NCI-H748 treated with DMSO at 0.1 percent for 48 hours (cell line): ENCODE results near the gene AOAH.
A peak's percentile ranks its signal among the peaks of the same experiment; 100 is the strongest.

Experiments used
- DNase-seq: peaks from one replicate; lab custom pipeline; 2025; lab: John Stamatoyannopoulos, UW

Gene AOAH

DNA sequence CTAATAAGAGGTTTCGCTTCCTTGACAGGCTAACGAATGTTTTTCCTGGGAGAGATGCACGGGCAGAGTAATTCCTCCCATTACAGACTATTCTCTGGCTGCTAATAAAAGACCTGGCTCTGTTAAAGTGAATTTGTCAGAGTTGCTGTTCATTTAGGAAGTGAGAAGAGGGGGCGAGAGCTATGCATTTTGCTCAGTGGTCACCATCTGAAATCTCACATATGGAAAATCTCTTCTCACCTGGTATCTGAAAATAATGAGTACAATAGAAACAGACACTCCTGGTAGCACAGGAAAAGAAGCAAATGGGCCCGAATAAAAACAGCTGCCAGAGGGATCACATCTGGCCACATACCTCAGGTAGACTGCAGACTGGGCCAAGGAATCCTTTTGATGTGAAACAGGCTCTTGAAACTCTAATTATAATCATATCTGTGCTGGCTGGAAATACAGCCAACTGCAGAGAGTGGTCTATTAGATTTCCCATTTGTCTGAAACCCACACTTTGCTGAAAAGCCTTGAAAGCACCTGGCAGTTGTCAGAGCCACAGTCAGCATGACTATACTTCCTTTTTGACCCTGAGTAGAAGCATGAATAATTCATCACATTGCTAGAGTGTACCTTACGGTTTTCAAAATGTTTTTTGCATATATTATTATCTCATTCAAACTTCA lies 33.6 kb downstream of the AOAH start:
- DNase-seq, result no peak

DNA sequence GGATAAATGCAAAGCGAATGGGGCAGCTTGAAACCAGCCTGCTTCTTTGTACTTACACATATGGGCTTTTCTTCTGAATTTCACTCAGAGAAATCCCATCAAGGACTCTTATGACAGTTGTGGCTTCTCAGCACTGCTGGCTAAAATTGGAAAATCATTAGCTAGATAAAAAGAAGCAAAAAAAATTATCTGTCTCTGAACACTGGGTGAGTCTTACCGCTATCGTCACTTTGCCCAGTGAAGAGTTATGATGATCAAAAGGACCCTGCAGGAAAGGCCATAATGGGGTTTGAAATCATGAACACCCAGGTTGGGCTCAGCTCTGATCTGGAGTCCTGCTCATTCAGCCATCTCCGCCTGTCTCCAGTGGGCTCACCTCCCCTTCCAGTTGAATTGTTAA lies 34.3 kb downstream of the AOAH start:
- DNase-seq, result no peak

DNA sequence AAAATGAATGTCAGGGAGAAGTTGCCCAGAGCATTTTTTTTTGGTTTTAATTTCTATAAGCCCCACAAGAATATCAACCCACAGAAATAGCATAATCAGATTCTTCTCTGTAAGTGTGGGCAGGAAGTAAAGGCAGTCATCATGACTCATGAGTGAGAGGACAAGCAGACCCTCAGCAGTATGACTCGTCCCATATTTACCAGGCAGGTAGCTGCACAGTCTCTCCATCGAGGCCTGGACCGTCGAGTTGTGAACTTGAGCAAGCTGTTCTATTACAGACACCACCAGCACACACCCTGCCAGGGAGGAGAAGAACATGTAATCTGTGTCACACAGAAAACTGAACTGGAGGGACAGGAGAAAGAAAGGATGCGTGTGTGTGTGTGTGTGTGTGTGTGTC lies 37.8 kb downstream of the AOAH start:
- no peak for DNase-seq

DNA sequence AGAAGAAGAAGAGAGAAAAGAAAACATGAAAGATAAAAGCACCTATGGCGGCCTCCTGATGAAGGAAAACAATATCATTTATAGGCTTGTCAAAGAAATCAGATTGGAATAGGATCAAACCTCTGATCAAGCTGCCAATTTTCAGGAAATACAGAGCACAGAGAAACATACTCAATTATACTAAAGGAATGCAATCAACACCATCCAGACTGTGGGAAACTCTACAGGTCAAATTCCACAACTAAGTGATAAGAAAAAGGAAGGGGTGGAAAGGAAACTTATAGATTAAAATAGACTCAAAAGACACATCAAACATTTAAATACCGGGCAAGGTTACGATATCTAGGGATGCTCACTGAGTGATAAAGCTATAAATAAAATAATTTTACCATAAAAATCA lies 39.3 kb downstream of the AOAH start:
- no peak for DNase-seq

DNA sequence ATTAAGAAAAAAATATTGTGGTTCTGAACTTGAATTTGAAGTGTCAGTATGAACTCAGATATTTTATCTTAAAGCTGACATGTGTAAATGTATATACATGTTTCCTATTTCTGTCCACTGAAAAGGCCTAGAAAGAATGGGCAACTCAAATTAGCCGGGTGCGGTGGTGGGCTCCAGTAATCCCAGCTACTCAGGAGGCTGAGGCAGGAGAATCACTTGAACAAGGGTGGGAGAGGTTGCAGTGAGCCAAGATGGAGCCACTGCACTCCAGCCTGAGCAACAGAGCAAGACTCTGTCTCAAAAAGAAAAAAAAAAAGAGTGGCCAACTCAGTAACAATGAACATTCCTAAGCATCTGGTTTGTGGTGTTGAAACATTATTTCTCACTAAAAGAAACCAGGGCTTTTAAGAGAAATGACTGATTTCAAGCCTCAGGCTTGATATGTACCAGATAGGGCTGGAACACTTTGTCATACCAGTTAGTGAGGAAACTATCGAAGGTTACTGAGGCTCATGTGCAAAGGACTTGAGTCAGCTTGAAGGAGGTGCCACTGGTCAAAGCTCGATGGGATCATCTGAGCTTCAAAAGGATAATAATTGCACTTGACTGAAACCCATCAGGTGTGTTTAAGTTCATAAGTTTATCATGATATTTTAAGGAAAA lies 40.5 kb downstream of the AOAH start:
- DNase-seq, result no peak

DNA sequence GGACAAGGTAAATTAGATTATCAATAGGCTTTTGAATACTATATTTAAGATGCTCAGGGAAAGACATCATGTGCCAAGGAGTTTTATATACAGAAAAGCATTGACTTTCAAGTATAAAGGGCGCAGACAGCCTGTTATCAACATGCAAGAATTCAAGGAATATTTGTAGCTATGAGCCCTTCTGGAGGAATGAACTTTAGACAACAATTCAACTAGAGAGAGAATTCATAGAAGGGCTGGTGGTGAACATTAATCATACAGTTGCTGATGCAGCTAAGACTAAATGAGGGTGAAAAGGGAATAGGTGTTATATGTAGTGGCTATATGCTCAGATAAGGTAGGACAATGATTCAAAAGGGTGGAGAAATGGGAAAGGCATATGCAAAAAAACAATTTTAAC lies 41.2 kb downstream of the AOAH start:
- no peak for DNase-seq

DNA sequence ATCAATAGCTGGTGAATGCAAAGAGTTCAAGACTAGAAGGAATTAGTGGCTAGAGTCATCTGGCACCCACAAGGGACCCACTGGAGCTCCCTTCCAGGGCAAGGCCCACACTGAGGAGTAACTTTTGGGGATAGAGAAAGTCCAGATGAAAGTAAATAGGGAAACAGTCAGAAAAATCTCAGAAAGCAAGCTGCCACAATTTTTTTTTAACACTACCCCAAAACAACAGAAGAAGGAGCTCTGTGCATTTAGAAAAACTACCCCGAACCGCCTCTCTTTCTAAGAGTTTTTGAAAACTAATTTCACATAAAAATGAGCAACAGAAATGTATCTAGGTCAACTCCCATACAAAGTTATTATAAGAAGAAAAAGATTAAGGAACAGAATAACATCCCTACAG lies 42.2 kb downstream of the AOAH start:
- no peak for DNase-seq

DNA sequence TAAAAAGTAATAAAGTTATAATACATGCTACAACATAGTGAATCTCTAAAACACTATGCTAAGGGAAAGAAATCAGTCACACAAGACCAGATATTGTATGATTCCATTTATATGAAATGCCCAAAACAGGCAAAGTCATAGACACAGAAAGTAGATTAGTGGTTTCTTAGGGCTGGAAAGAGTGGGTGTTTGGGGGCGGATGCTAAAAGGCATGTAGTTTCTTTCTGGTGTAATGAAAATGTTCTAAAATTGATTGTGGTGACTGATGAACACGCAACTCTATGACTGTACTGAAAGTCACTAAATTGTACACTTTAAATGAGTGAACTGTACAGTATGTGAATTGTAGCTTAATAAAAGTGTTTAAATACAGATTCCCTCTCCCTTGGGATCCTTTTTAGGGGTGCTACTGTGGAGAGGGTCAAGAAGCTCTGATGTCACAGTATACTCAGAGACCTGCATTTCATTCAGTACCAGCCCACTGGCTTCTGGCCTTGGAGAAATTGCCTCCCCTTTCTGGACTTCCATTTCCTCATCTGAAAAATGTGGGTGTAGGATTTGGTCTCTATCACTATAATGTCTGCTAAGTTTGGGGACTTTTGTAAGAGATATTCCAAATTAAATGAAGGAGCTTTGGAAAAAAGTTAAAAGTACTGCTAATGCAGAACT lies 46.4 kb downstream of the AOAH start:
- DNase-seq, result no peak

DNA sequence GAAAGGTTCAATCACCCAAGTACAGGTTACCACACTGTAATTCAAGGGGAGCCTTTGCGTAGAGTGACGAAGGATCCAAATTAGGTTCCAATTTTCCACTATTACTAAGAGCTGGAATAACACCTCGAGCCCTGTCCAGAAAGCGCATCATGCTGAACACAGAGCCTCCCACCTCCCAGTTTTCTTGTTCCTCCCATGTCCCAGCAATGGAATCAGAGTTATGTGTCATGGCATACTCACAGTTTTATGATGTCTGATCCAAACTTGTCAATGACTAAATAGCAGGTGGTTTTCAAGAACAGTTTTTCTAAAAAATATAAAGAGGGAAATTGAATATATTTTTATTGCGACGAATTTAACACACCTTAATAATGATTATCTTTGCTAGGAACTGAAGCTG lies 50.6 kb downstream of the AOAH start:
- DNase-seq, result no peak

DNA sequence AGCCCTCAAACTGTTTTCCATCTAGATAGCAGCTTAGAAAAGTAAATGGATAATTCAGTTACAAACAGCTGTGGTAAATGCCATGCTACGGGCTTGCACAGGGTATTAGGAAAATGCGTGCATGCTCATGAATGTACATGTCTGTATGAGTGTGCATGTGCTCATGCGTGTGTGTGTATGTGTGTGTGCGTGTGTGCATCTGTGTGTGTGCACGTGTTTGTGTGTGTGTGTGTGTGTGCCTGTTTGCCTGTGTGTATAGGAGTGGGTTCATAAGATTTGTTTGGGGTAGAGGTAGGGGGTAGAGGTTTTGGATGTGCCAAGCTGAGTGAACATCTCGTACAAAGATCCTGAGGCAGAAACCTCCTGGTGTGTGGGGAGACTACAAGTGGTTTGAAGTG lies 52.9 kb downstream of the AOAH start:
- no peak for DNase-seq

DNA sequence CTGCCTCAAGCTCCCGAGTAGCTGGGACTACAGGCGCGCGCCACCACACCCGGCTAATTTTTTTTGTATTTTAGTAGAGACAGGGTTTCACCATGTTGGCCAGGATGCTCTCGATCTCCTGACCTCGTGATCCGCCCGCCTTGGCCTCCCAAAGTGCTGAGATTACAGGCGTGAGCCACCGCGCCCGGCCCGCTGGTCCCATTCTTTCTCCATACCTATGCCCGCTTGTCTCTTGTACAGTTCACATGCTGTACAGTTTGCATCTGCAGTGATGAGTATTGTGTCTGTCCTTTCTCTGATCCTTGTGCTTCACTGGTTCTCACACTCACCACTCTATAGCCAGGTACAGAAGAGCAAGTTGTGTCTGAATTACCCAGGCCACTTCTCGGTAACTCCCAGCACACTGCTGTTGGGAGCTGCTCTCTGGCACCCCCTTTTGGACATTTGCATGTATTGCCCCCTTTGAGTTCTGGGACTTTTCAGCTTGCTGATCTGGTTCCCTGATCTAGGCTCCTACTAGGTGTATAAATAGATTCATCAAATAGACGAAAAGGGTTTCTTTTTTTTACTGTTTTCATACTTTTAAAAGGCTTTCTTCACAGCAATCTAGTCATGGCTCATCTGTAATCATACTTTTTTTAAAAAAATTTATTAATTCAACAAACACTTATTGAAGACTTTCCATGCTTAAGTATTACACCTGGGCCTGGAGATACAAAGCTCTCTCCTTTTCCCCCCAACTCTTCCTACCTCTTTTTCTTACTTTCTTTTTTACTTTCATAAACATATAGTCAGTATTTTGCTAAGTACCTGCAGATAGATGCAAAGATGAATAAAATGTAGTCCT lies 53.5 kb downstream of the AOAH start:
- DNase-seq, result peak; percentile 72

DNA sequence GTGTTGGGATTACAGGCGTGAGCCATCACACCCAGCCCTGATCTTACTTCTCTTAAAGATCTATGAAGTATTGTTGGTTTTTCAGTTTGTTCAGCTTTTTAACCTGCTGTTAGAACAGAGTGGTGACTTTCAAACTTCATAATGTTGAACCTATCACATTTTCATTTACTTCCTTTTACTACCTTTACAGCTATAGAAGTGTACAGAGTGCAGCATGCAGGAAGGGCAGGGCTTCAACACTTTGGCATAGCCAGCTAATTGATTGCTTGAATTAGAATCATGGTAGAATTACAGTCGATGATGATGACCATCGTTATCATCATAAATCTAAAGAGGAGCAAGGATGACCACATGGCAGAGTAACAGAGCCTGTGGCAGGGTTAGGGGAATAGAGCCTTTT lies 55.5 kb downstream of the AOAH start:
- DNase-seq, result no peak

DNA sequence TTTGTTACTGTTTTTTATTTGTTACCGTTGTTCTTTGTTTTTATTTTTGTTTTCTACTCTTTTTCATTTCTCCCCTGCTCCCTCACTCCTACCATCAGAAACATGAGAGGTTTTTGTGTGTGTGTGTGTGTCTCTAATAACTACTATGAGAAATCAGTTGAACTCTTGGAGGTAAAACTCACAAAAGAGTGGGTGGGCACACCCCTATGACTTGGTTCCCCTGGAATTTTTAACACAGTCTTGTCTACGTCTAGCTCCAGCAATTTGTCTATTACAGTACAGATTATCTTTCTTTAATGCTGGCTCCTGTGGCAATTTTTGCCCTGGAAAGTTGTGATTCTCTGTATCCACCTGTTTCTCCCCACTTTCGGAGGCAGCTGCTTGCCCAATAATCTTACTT lies 56.2 kb downstream of the AOAH start:
- no peak for DNase-seq

DNA sequence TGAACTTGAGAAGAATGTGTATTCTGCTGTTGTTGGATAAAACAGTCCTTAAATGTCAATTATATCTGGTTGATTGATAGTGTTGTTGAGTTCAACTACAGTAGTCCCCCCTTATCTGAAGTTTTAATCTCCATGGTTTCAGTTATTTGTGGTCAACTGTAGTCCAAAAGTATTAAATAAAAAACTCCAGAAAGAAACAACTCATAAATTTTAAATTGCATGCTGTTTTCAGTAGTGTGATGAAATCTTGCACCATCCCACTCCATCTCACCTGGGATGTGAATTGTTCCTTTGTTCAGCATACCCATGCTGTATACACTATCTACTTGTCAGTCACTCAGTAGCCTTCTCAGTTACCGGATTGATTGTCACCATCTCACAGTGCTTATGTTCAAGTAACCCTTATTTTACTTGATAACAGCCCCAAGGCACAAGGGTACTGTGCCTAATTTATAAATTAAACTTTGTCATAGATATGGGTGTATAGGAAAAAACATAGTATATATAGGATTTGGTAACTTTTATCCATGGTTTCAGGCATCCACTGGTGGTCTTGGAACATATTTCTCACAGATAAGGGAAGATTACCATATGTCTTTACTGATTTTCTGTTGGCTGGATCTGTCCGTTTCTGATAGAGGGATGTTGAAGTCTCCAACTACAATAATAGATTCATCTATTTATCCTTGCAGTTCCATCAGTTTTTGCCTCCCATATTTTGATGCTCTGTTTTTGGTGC lies 57.1 kb downstream of the AOAH start:
- no peak for DNase-seq

DNA sequence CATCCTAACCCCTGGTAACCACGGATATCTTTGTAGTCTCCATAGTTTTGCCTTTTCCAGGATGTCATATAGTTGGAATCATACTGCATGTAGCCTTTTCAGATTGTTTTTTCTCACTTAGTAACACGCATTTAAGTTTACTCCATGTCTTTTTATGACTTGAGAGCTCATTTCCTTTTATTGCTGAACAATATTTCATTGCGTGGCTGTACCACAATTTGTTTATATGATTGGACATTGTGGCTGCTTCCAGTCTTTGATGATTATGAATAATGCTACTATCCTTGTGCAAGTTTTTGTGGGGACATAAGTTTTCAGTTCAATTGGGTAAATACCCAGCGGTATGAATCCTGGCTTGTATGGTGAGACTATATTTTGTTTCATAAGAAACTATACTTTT lies 60.8 kb downstream of the AOAH start:
- no peak for DNase-seq

DNA sequence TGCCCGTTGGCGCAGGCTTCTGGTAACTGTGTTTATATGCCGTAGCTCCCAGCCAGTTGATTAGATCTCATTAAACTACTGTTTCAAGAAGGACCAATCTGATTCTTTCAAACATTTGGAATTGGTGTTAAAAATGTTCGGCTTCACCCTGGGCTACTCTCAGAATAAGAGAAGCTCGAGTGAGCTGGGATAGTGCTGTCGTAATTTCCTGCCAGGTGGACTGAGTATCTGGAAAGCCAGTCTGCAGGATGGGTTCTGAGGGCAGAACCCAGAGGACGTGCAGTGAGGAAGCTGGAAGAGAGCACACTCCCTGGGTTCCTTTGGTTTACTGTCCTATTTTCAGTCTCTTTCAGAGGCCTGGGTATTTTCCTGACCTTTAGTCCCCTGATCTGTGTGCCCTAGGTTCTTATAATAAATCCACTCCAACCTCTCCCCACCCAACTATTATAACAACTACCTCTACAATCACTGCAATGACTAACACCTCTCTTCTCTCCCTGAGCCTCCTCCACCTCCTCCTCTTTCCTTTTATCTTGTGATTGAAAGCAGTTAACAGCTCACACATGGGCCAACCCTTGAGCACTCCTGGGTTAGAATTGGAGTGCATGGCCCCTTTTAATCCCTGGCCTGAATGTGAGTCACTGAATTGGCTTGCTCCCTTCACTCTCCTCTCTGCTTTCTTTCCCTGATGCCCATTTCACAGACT lies 63.0 kb downstream of the AOAH start:
- no peak for DNase-seq

DNA sequence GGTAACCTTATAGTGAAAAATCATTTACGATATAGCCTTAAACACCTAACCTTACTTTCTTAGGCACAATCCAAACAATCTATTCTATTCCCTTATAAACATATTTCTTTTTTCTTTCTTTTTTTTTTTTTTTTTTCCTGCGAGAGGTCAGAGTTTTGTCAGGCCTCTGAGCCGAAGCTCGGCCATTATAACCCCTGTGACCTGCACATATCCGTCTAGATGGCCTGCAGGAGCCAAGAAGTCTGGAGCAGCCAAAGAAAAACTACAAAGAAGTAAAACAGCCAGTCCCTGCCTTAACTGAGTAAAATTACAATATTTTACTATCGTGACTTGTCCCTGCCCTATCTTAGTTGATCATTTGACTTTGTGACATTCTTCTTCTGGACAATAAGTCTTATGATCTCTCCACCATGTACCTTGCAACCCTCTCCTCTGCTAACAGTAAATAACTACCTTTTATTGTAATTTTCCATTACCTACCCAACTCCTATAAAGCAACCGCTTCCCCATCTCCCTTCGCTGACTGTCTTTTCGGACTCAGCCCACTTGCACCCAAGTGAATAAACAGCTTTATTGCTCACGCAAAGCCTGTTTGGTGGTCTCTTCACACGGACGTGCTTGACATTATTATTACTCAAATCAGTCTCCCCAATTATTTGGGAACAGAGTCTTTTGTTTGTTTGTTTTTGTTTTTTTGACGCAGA lies 64.5 kb downstream of the AOAH start:
- no peak for DNase-seq

DNA sequence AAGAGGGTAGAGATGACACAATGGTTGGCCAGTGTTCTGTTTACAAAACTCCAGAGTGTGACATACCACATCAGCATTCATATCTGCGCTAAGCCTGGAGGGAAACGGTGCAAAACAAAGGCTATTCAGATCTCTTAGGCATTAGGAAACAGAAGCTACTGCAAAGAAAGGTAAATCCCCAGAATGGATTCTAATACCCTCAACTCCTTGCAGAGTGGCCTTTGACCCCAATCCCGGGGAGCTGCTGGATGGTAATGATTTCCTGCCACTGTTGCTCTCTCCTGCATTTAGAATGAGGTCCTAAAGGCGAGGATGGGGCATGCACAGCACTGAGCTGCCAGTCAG lies 65.2 kb downstream of the AOAH start:
- DNase-seq, result peak; percentile 13

DNA sequence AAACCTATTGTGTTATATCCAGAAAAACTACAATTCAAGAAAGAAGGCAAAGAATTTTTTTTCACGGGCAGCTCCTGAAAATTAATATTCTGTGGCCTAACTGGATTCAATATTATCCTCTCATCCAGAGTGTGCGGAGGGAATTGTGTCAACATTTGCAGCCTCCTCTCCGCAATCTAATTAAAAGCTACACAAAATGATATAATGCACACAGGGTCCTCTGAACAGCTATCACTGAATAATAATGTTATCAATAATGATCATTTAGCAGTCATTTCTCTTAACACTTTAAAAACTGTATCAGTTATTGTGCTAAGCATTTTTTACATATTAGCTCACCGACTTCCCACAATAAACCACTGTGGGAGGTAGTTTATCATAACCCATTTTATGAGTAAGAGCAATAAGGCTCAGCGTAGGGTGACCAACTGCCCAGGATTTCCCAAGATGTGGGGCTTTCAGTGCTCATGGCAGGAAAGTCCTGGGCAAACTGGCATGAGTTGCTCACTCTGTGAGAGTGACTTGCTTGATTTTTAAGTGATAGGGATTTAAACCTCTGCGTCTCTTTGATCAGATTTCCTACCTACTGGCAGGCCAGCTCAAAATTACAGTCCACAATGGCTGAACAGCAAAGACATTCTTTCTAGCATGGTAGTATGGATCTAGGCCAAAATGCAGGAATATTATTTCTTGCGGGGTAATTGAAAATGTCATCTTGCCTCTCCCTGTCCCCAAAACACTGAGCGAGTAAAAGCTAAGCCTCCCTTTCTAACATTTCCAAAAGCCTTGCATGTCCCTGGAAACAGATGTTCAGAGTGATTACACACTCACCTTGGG lies 65.7 kb downstream of the AOAH start:
- no peak for DNase-seq
